Trophoblast cell (in vitro differentiated cells and primary cell): ENCODE measurements around the gene MGAT5.

Source experiments
- DNase-seq, 2 donors: peaks; one replicate each; pipeline ENCODE4 v3.0.0-alpha.2; 2016
- H2AFZ ChIP-seq: 2 replicates; pipeline ENCODE4 v1.6.1; 2013; ENCODE audit warnings: low read length, moderate library complexity, mild to moderate bottlenecking; ENCODE audit not compliant: insufficient read depth, poor library complexity
- H2AK5ac ChIP-seq: 2 replicates; pipeline ENCODE4 v1.6.1; 2013; ENCODE audit warnings: mild to moderate bottlenecking, low read length
- H2BK120ac ChIP-seq: 2 replicates; pipeline ENCODE4 v1.6.1; 2013; ENCODE audit warnings: low read length, mild to moderate bottlenecking, moderate library complexity; ENCODE audit not compliant: insufficient read depth, poor library complexity
- H2BK12ac ChIP-seq: 2 replicates; pipeline ENCODE4 v1.6.1; 2013; ENCODE audit warnings: mild to moderate bottlenecking, low read length, moderate library complexity
- H2BK5ac ChIP-seq: 2 replicates; pipeline ENCODE4 v1.6.1; 2013; ENCODE audit warnings: low read length, low read depth, moderate library complexity, mild to moderate bottlenecking; ENCODE audit not compliant: poor library complexity
- H3K14ac ChIP-seq: 2 replicates; pipeline ENCODE4 v1.6.1; 2013; ENCODE audit warnings: mild to moderate bottlenecking, low read length
- H3K18ac ChIP-seq: 2 replicates; pipeline ENCODE4 v1.6.1; 2013; ENCODE audit warnings: mild to moderate bottlenecking, low read length
- H3K23ac ChIP-seq: 2 replicates; pipeline ENCODE4 v1.6.1; 2013; ENCODE audit warnings: low read length
- H3K27ac ChIP-seq: 2 replicates; pipeline ENCODE4 v1.5.1; 2013; ENCODE audit warnings: low read depth, mild to moderate bottlenecking, inconsistent platforms, low read length, moderate library complexity
- H3K27me3 ChIP-seq: 2 replicates; pipeline ENCODE4 v1.6.1; 2013; ENCODE audit warnings: inconsistent platforms, mild to moderate bottlenecking, low read length, moderate library complexity; ENCODE audit not compliant: insufficient read depth
- H3K36me3 ChIP-seq, 2 experiments: 1 replicate in 1 of 2; 2 replicates in 1 of 2; pipeline ENCODE4 v1.6.1; 2013; ENCODE audit warnings: low read length in 2 of 2, mild to moderate bottlenecking in 2 of 2, moderate library complexity in 1 of 2; ENCODE audit not compliant: insufficient read depth in 2 of 2, control insufficient read depth in 1 of 2
- H3K4ac ChIP-seq: 2 replicates; pipeline ENCODE4 v1.6.1; 2013; ENCODE audit warnings: low read depth, mild to moderate bottlenecking, low read length, moderate library complexity
- H3K4me1 ChIP-seq, 2 experiments: 1 replicate in 1 of 2; 2 replicates in 1 of 2; pipeline ENCODE4 v1.6.1; 2013; ENCODE audit warnings: low read length in 2 of 2, mild to moderate bottlenecking in 2 of 2, moderate library complexity in 1 of 2; ENCODE audit not compliant: insufficient read depth in 2 of 2, control insufficient read depth in 1 of 2
- H3K4me2 ChIP-seq: 2 replicates; pipeline ENCODE4 v1.6.1; 2013; ENCODE audit warnings: inconsistent platforms, mild to moderate bottlenecking, low read length, moderate library complexity
- H3K4me3 ChIP-seq: 2 replicates; pipeline ENCODE4 v1.5.1; 2013; ENCODE audit warnings: mild to moderate bottlenecking, low read depth, low read length, inconsistent platforms
- H3K79me1 ChIP-seq: one replicate; pipeline ENCODE4 v1.6.1; 2013; ENCODE audit warnings: low read length
- H3K79me2 ChIP-seq: 2 replicates; pipeline ENCODE4 v1.6.1; 2013; ENCODE audit warnings: low read length, mild to moderate bottlenecking; ENCODE audit not compliant: control insufficient read depth, insufficient read depth, poor library complexity
- H3K9ac ChIP-seq: 2 replicates; pipeline ENCODE4 v1.6.1; 2013; ENCODE audit warnings: mild to moderate bottlenecking, low read length
- H3K9me3 ChIP-seq: 2 replicates; pipeline ENCODE4 v1.6.1; 2013; ENCODE audit warnings: low read depth, mild to moderate bottlenecking, control low read depth, inconsistent platforms, low read length; ENCODE audit not compliant: insufficient read depth
- H4K12ac ChIP-seq: 2 replicates; pipeline ENCODE4 v1.6.1; 2013; ENCODE audit warnings: low read depth, mild to moderate bottlenecking, low read length, moderate library complexity
- H4K8ac ChIP-seq: 2 replicates; pipeline ENCODE4 v1.6.1; 2013; ENCODE audit warnings: low read depth, mild to moderate bottlenecking, low read length, moderate library complexity
- H4K91ac ChIP-seq: one replicate; pipeline ENCODE4 v1.6.1; 2013; ENCODE audit warnings: low read depth, mild to moderate bottlenecking, low read length, moderate library complexity
- WGBS: extraction: QIAGEN DNeasy Blood & Tissue Kit; methylation state at CpG from one replicate; pipeline ENCODE4 v1.1.7; 2013; ENCODE audit warnings: missing lambda C conversion rate; ENCODE audit not compliant: insufficient read length, insufficient coverage; ENCODE audit errors: extremely low coverage; 5-methylcytosine and 5-hydroxymethylcytosine counted together

The MGAT5 gene

GRCh38 chr2:134310107-134311079, 56.5 kb downstream of the MGAT5 start:
- no peak overlapping the region for H2AK5ac ChIP-seq
- H4K91ac ChIP-seq, result no peak overlapping the region
- WGBS, result no CpG with 5 or more reads among the region's 3 CpGs
- H3K36me3 ChIP-seq, result no peaks in the 10 kb centered on the region
- H3K27ac ChIP-seq, result no peak overlapping the region
- no peak overlapping the region for H2BK120ac ChIP-seq
- no peak overlapping the region for H3K4me2 ChIP-seq
- no peak overlapping the region for H4K8ac ChIP-seq
- H2AFZ ChIP-seq, result no peak overlapping the region
- no peaks in the 10 kb centered on the region for H3K79me2 ChIP-seq
- peaks cover 0 to 3% of the 10 kb centered on the region in 2 experiments for H3K4me1 ChIP-seq
- H4K12ac ChIP-seq, result no peak overlapping the region
- no peaks in the 10 kb centered on the region for H3K9me3 ChIP-seq
- H3K79me1 ChIP-seq, result no peaks in the 10 kb centered on the region
- no peak overlapping the region for H2BK12ac ChIP-seq
- no peak for DNase-seq
- H3K9ac ChIP-seq, result no peak overlapping the region
- H3K14ac ChIP-seq, result no peak overlapping the region
- no peak overlapping the region for H3K18ac ChIP-seq
- no peak overlapping the region for H3K23ac ChIP-seq
- no peak overlapping the region for H3K4ac ChIP-seq
- H3K4me3 ChIP-seq, result no peak overlapping the region
- no peaks in the 10 kb centered on the region for H3K27me3 ChIP-seq
- no peak overlapping the region for H2BK5ac ChIP-seq

DNA sequence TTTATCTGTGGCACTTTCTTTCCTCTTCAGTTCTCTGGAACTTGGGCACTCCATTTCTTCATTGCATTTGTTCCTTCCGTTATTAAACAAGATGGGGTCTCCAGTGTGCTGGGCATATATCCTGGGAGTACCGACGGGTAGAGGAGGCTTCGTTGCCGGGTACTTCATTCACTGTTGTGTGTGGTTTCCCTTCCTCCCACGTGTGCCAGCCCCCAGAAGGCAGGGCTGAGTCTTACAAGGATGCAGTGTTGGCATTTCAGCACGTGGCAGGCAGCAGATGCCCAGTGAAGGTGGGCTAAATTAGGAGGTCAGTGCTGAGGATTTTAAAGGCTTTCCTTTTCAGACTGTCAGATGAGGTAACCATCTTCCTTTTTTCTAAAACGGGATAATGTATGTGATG, 58.6 kb downstream of the MGAT5 start:
- Histone ChIP-seq H2BK120ac (no peak overlapping the region), H2AK5ac (no peak overlapping the region), H3K9ac (no peak overlapping the region), H3K79me2 (no peaks in the 10 kb centered on the region), H3K4me1 (no peaks in the 10 kb centered on the region), H3K27ac (no peak overlapping the region), H2BK12ac (no peak overlapping the region), H3K9me3 (no peaks in the 10 kb centered on the region), H2BK5ac (no peak overlapping the region), H3K36me3 (no peaks in the 10 kb centered on the region), H3K4me3 (no peak overlapping the region), H4K8ac (no peak overlapping the region), H3K4ac (no peak overlapping the region), H4K12ac (no peak overlapping the region), H2AFZ (no peak overlapping the region), H4K91ac (no peak overlapping the region), H3K79me1 (no peaks in the 10 kb centered on the region), H3K4me2 (no peak overlapping the region), H3K27me3 (no peaks in the 10 kb centered on the region), H3K14ac (no peak overlapping the region), H3K23ac (no peak overlapping the region), H3K18ac (no peak overlapping the region)
- no peak for DNase-seq
- WGBS, result no CpG with 5 or more reads among the region's 8 CpGs

DNA sequence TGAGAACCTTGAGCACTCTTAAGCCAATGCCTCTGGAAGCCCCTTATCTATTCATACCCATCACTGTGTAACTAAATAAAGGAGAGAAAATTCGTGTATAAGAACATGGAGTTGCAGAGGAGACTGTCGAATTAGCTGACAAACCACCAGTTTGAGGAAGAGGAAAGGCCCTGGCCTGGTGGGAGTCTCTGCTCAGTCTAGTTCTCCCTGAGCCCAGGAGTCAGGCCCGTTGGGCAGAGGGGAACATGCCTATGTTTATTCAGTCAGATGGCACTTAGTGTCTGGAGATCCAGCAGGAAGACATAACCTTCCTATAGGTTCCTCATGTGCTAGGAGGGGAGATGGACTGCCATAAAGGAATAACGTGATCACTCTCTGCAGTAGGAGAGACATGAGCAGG, 60.3 kb downstream of the MGAT5 start:
- no peaks in the 10 kb centered on the region for H3K36me3 ChIP-seq
- H3K9ac ChIP-seq, result no peak overlapping the region
- H2BK5ac ChIP-seq, result no peak overlapping the region
- H4K12ac ChIP-seq, result no peak overlapping the region
- no peak for DNase-seq
- H2BK12ac ChIP-seq, result no peak overlapping the region
- no peak overlapping the region for H2AFZ ChIP-seq
- H4K91ac ChIP-seq, result no peak overlapping the region
- no peaks in the 10 kb centered on the region for H3K79me2 ChIP-seq
- no peaks in the 10 kb centered on the region for H3K27me3 ChIP-seq
- H2AK5ac ChIP-seq, result no peak overlapping the region
- H3K4me3 ChIP-seq, result no peak overlapping the region
- H3K14ac ChIP-seq, result no peak overlapping the region
- H3K79me1 ChIP-seq, result no peaks in the 10 kb centered on the region
- no peaks in the 10 kb centered on the region for H3K4me1 ChIP-seq
- H2BK120ac ChIP-seq, result no peak overlapping the region
- no peak overlapping the region for H3K4ac ChIP-seq
- no peak overlapping the region for H3K27ac ChIP-seq
- no CpG with 5 or more reads among the region's 4 CpGs for WGBS
- no peak overlapping the region for H3K4me2 ChIP-seq
- no peak overlapping the region for H4K8ac ChIP-seq
- H3K9me3 ChIP-seq, result no peaks in the 10 kb centered on the region
- no peak overlapping the region for H3K23ac ChIP-seq
- H3K18ac ChIP-seq, result no peak overlapping the region

- Histone ChIP-seq H3K4me1 (no peaks in the 10 kb centered on the region), H2BK5ac (no peak overlapping the region), H3K79me1 (no peaks in the 10 kb centered on the region), H3K36me3 (no peaks in the 10 kb centered on the region), H3K4me2 (no peak overlapping the region), H3K4me3 (no peak overlapping the region), H3K9ac (no peak overlapping the region), H3K9me3 (no peaks in the 10 kb centered on the region), H3K79me2 (no peaks in the 10 kb centered on the region), H3K14ac (no peak overlapping the region), H4K12ac (no peak overlapping the region), H2AFZ (no peak overlapping the region), H3K23ac (no peak overlapping the region), H3K27ac (no peak overlapping the region), H3K4ac (no peak overlapping the region), H2BK120ac (no peak overlapping the region), H3K27me3 (no peaks in the 10 kb centered on the region), H4K8ac (no peak overlapping the region), H4K91ac (no peak overlapping the region), H2BK12ac (no peak overlapping the region), H3K18ac (no peak overlapping the region), H2AK5ac (no peak overlapping the region)
- no peak for DNase-seq
- WGBS, result no CpG with 5 or more reads among the region's 5 CpGs
Measured at GRCh38 chr2:134314681-134315368, 61.0 kb downstream of the MGAT5 start.
